Karpas-422 (cell line): ENCODE measurements around the gene KATNAL2. TPM values are rescaled to one million over a fixed set of nuclear protein-coding genes. Genes with fewer than 3 reads are reported as not detected.
"Not testable (repeated sequence)": the region's sequence is repeated elsewhere in the genome, so short reads cannot be mapped to it uniquely, and the experiment has no call there.

Experiments used
- DNase-seq: peaks from one replicate; pipeline ENCODE4 v3.0.0-alpha.2; 2015
- H2AFZ ChIP-seq: fragments of 200-600 bp; sonication (generic); 2 replicates; pipeline ENCODE4 v1.6.1; 2014; ENCODE audit warnings: antibody characterized with exemption, low read length, mixed read lengths
- H3K27ac ChIP-seq: fragments of 200-600 bp; sonication (generic); 2 replicates; pipeline ENCODE4 v1.5.1; 2014; ENCODE audit warnings: mild to moderate bottlenecking, low read length, moderate library complexity
- H3K27me3 ChIP-seq: fragments of 200-600 bp; sonication (generic); 2 replicates; pipeline ENCODE4 v1.6.1; 2014; ENCODE audit warnings: low read length, mixed read lengths
- H3K36me3 ChIP-seq: fragments of 200-600 bp; sonication (generic); 2 replicates; pipeline ENCODE4 v1.6.1; 2014; ENCODE audit warnings: low read length, mixed read lengths; ENCODE audit not compliant: insufficient read depth
- H3K4me1 ChIP-seq: fragments of 200-600 bp; sonication (generic); 2 replicates; pipeline ENCODE4 v1.6.1; 2014; ENCODE audit warnings: mild to moderate bottlenecking, low read length, mixed read lengths
- H3K4me2 ChIP-seq: fragments of 200-600 bp; sonication (generic); 2 replicates; pipeline ENCODE4 v1.6.1; 2014; ENCODE audit warnings: low read length, low read depth, mild to moderate bottlenecking; ENCODE audit not compliant: poor library complexity, severe bottlenecking
- H3K4me3 ChIP-seq: fragments of 200-600 bp; sonication (generic); 2 replicates; pipeline ENCODE4 v1.5.1; 2014; ENCODE audit warnings: mild to moderate bottlenecking, antibody characterized with exemption, low read length, mixed read lengths
- H3K79me2 ChIP-seq: fragments of 200-600 bp; sonication (generic); 2 replicates; pipeline ENCODE4 v1.6.1; 2014; ENCODE audit warnings: mild to moderate bottlenecking, low read length, mixed read lengths
- H3K9ac ChIP-seq: fragments of 200-600 bp; sonication (generic); 2 replicates; pipeline ENCODE4 v1.6.0; 2014; ENCODE audit warnings: low read length
- H3K9me2 ChIP-seq: fragments of 200-600 bp; sonication (generic), shearing (Covaris generic); replicated peaks from 2 replicates; pipeline ENCODE4 v1.6.0; 2014; ENCODE audit warnings: mild to moderate bottlenecking, low read length, moderate library complexity; ENCODE audit not compliant: insufficient read depth
- H3K9me3 ChIP-seq: fragments of 300-700, 200-600 bp; sonication (generic); 2 replicates; pipeline ENCODE4 v1.6.1; 2014; ENCODE audit warnings: low read length, mixed read lengths
- H4K20me1 ChIP-seq: fragments of 200-600 bp; sonication (generic); 2 replicates; pipeline ENCODE4 v1.6.1; 2014; ENCODE audit warnings: mild to moderate bottlenecking, antibody characterized with exemption, low read length, low read depth; ENCODE audit not compliant: insufficient read depth
- total RNA-seq: library from RNA; depleted of rRNA; stranded (reverse); fragments of >200 nt; shearing (Covaris generic); gene quantifications from 2 replicates; pipeline ENCODE4 v1.2.3, GENCODE V29; 2014; ENCODE audit warnings: low replicate concordance

KATNAL2 gene
- total RNA-seq, 1 experiment from 2014 or later: 29.5 TPM

- no peak overlapping the region for H3K4me3 ChIP-seq
- H2AFZ ChIP-seq: no peak overlapping the region
- no peaks in the 10 kb centered on the region for H3K27me3 ChIP-seq
- no peak overlapping the region for H3K9ac ChIP-seq
- H3K9me2 ChIP-seq: no peaks in the 10 kb centered on the region
- H3K4me1 ChIP-seq: no peaks in the 10 kb centered on the region
- H3K27ac ChIP-seq: no peak overlapping the region
- no peaks in the 10 kb centered on the region for H3K36me3 ChIP-seq
- no peaks in the 10 kb centered on the region for H3K9me3 ChIP-seq
- no peaks in the 10 kb centered on the region for H4K20me1 ChIP-seq
- no peaks in the 10 kb centered on the region for H3K79me2 ChIP-seq
- no peak for DNase-seq
- H3K4me2 ChIP-seq: no peak overlapping the region
Measured at GRCh38 chr18:47032945-47033344, 115.5 kb downstream of the KATNAL2 start.

DNA sequence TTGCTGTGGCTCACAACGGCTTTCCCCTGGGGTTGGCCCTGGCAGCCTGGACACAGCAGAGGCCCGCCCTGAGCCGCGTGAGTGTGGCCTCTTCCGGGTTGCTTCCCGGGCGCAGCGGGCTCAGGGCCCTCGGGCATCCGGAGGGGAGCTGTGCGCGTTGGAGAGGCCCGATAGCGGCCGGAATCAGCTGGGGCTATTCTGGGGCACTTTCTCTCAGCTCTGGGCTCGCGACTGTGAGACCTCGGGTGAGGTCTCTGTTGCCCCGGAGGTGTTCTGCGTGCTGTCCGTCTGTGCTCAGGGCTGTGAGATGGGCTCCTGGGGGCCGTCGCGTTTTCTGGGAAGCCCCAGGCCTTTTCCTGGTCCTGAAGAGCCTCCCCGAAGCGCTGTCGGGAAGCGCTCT is 117.2 kb downstream of the KATNAL2 start:
- not testable (repeated sequence) for H3K27me3 ChIP-seq, H3K36me3 ChIP-seq, H4K20me1 ChIP-seq, H3K79me2 ChIP-seq, H3K4me1 ChIP-seq, H2AFZ ChIP-seq, H3K27ac ChIP-seq, H3K4me3 ChIP-seq, DNase-seq, H3K9me2 ChIP-seq, H3K9me3 ChIP-seq, H3K4me2 ChIP-seq, H3K9ac ChIP-seq

DNA sequence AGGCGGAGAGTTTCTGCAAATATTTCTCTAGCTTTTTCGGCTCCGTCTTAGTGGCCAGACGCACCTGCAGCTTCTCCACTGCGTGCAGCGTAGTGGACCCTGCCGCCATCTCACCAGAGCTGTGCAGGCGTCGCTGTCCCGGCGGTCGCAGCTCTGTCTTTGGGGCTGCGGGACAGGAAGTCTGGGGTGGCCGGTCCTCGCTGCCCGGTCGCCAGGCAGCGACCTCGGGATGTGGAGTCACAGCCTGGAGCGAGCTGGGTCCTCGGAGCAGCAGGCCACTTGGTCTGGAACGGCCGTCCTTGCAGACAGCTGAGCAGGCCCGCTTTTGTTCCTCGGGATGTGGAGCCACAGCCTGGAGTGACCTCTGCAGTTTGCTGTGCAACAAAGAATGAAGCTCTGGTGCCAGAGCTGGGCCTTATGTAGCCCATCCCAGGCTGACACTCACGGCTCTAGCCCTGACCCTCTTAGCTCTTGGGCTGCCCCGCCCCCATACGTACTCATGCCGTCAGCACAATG is 117.8 kb downstream of the KATNAL2 start, which contains the start of gene ELOA2:
Gene ELOA2, minus strand, starts transcription at position 466 of the 516 bp plus-strand sequence. Its CDS starts 357 bp downstream, at position 109.
- Histone ChIP-seq H3K9me2 (no peaks in the 10 kb centered on the region), H3K9ac (no peak within 1 kb of the TSS), H3K9me3 (no peaks in the 10 kb centered on the region), H3K4me3 (no peak within 1 kb of the TSS), H3K4me1 (no peaks in the 10 kb centered on the region), H2AFZ (no peak within 1 kb of the TSS), H3K27ac (no peak within 1 kb of the TSS), H3K79me2 (no peaks in the 10 kb centered on the region), H3K27me3 (no peaks in the 10 kb centered on the region), H3K4me2 (no peak within 1 kb of the TSS), H4K20me1 (no peaks in the 10 kb centered on the region; the same call in 1 of the 2 replicates), H3K36me3 (no peaks in the 10 kb centered on the region)
- DNase-seq: no peak

DNA sequence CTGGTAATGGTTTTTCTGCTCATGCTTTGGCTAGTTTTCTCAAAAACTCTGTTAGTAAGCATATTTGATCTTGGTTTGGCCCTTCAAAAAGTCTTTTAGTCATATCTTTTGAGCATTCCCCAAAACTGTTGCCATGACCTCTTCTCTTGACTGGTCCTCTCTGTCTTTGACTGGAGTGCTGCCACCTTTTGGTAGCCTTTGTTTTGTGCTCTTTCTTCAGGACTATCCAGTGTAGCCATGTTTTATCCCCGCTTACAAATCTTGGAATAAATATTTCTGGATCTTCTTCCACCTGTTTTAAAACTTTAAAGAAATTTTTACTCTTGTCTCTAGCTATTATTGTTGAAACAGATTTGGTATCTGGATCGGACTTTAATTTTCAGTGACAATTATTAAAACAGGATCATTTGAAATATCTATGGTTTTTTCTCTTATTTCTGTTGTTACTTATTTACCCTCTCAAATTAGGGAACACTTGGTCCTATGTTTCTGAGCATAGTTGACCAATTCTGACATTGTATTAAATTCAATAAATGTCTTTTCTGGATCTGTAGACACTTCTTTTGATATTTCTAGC is 119.0 kb downstream of the KATNAL2 start:
- Histone ChIP-seq H3K4me1 (no peaks in the 10 kb centered on the region), H3K9me2 (no peaks in the 10 kb centered on the region), H3K9ac (no peak overlapping the region), H3K27me3 (no peaks in the 10 kb centered on the region), H3K9me3 (no peaks in the 10 kb centered on the region), H4K20me1 (no peaks in the 10 kb centered on the region; the same call in 1 of the 2 replicates), H2AFZ (no peak overlapping the region), H3K27ac (no peak overlapping the region), H3K4me3 (no peak overlapping the region), H3K4me2 (no peak overlapping the region), H3K79me2 (no peaks in the 10 kb centered on the region), H3K36me3 (no peaks in the 10 kb centered on the region)
- peak; percentile 62 for DNase-seq

- H3K36me3 ChIP-seq: no peaks in the 10 kb centered on the region
- no peak overlapping the region for H3K9ac ChIP-seq
- H2AFZ ChIP-seq: no peak overlapping the region
- no peak overlapping the region for H3K27ac ChIP-seq
- DNase-seq: no peak
- no peaks in the 10 kb centered on the region for H3K27me3 ChIP-seq
- H3K4me2 ChIP-seq: no peak overlapping the region
- no peaks in the 10 kb centered on the region for H3K4me1 ChIP-seq
- no peaks in the 10 kb centered on the region for H3K79me2 ChIP-seq
- H3K9me3 ChIP-seq: no peaks in the 10 kb centered on the region
- H3K9me2 ChIP-seq: no peaks in the 10 kb centered on the region
- no peaks in the 10 kb centered on the region; the same call in 1 of the 2 replicates for H4K20me1 ChIP-seq
- no peak overlapping the region for H3K4me3 ChIP-seq
Measured at GRCh38 chr18:47036927-47037578, 119.7 kb downstream of the KATNAL2 start.

DNA sequence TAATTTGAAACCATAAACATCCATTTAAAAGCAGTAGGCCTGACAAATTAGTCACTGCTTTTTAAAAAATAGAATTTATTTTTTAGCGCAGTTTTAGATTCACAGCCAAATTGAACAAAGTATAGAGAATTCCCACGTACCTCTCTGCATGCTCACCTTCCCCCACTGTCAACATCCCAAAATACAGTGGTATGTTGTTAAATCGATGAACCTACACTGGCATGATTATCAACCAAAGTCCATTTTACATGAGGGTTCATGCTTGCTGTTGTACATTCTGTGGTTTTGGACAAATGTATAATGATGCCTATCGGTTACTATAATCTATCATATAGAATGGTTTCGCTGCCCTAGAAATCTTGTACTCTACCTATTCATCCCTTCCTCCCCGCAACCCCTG is 123.6 kb downstream of the KATNAL2 start:
- no peaks in the 10 kb centered on the region for H3K27me3 ChIP-seq
- no peak overlapping the region for H2AFZ ChIP-seq
- no peaks in the 10 kb centered on the region for H3K9me2 ChIP-seq
- H3K4me2 ChIP-seq: no peak overlapping the region
- H3K9me3 ChIP-seq: no peaks in the 10 kb centered on the region
- peaks cover 2% of the 10 kb centered on the region; the same call in 1 of the 2 replicates for H4K20me1 ChIP-seq
- no peak for DNase-seq
- H3K36me3 ChIP-seq: no peaks in the 10 kb centered on the region
- no peak overlapping the region for H3K27ac ChIP-seq
- H3K9ac ChIP-seq: no peak overlapping the region
- H3K4me1 ChIP-seq: no peaks in the 10 kb centered on the region
- no peak overlapping the region for H3K4me3 ChIP-seq
- no peaks in the 10 kb centered on the region for H3K79me2 ChIP-seq

DNA sequence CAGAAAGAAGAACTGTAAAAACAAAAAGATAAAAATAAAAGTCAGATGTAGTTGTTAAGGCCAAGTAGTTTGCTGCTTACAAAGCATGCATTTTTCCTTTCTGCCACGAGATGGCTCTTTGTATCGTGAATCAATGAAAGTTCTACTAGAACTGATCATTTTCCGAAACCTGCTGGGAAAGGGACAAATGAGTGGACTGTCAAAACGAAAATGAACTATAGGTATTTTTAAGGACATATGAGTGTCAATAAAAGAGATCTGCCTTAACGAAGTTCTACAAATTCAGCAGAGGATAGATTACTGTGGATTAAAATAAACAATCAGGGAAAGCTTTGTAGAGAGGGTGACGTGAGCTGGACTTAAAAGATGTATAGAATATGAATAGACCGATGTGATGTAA is 133.1 kb downstream of the KATNAL2 start:
- no peak overlapping the region for H3K4me3 ChIP-seq
- no peaks in the 10 kb centered on the region for H3K79me2 ChIP-seq
- no peak overlapping the region for H2AFZ ChIP-seq
- peaks cover 8% of the 10 kb centered on the region for H3K4me1 ChIP-seq
- H4K20me1 ChIP-seq: peaks cover 19% of the 10 kb centered on the region
- H3K9ac ChIP-seq: no peak overlapping the region
- H3K9me3 ChIP-seq: no peaks in the 10 kb centered on the region
- peak; percentile 70 for DNase-seq
- no peak overlapping the region for H3K4me2 ChIP-seq
- H3K27ac ChIP-seq: no peak overlapping the region
- no peaks in the 10 kb centered on the region for H3K9me2 ChIP-seq
- H3K27me3 ChIP-seq: no peaks in the 10 kb centered on the region
- no peaks in the 10 kb centered on the region for H3K36me3 ChIP-seq

- no peaks in the 10 kb centered on the region for H3K9me2 ChIP-seq
- no peak overlapping the region for H3K4me2 ChIP-seq
- H2AFZ ChIP-seq: no peak overlapping the region
- no peaks in the 10 kb centered on the region for H3K27me3 ChIP-seq
- no peaks in the 10 kb centered on the region for H3K9me3 ChIP-seq
- H3K4me1 ChIP-seq: peaks cover 8% of the 10 kb centered on the region
- H4K20me1 ChIP-seq: peaks cover 15% of the 10 kb centered on the region
- no peak overlapping the region for H3K27ac ChIP-seq
- H3K9ac ChIP-seq: no peak overlapping the region
- no peaks in the 10 kb centered on the region for H3K79me2 ChIP-seq
- no peak overlapping the region for H3K4me3 ChIP-seq
- H3K36me3 ChIP-seq: no peaks in the 10 kb centered on the region; the same call in 1 of the 2 replicates
- DNase-seq: no peak
Measured at GRCh38 chr18:47054369-47054768, 137.0 kb downstream of the KATNAL2 start.
